HG02623 (cell line): Measurements from ENCODE around the gene MAP2K2.
A peak's percentile ranks its signal among the peaks of the same experiment; 100 is the strongest.

ENCODE experiments used
- ATAC-seq: cut with Tn5 transposase; IDR thresholded peaks from one replicate; pipeline ENCODE4 v1.9.1; 2021; ENCODE audit warnings: moderate library complexity; ENCODE audit not compliant: unreplicated experiment

The MAP2K2 gene

GRCh38 chr19:4082172-4082571 is 41.8 kb downstream of the MAP2K2 start:
- ATAC-seq, result no peak

GRCh38 chr19:4081441-4082129 is 42.3 kb downstream of the MAP2K2 start:
- ATAC-seq, result no peak

- no peak for ATAC-seq
Measured at GRCh38 chr19:4080473-4080872, 43.4 kb downstream of the MAP2K2 start.

GRCh38 chr19:4077800-4078684 is 45.9 kb downstream of the MAP2K2 start:
- ATAC-seq, result no peak

GRCh38 chr19:4077007-4077374 is 46.9 kb downstream of the MAP2K2 start:
- ATAC-seq, result no peak

- no peak for ATAC-seq
Measured at GRCh38 chr19:4075373-4075772, 48.5 kb downstream of the MAP2K2 start.

GRCh38 chr19:4071610-4072009 is 52.3 kb downstream of the MAP2K2 start:
- no peak for ATAC-seq

GRCh38 chr19:4069331-4069959 is 54.5 kb downstream of the MAP2K2 start:
- no peak for ATAC-seq

GRCh38 chr19:4068047-4068966 is 55.6 kb downstream of the MAP2K2 start:
- ATAC-seq, result no peak

- ATAC-seq, result no peak
Measured at GRCh38 chr19:4067396-4068046, 56.4 kb downstream of the MAP2K2 start.

- no peak for ATAC-seq
Measured at GRCh38 chr19:4066682-4067395, 57.1 kb downstream of the MAP2K2 start, which contains the start of gene ZBTB7A. Gene ZBTB7A (minus strand): TSS chr19:4066899. CDS start chr19:4055232, 11,667 bp downstream.

GRCh38 chr19:4066176-4066606 is 57.7 kb downstream of the MAP2K2 start:
- no peak for ATAC-seq

GRCh38 chr19:4065430-4066175 is 58.3 kb downstream of the MAP2K2 start:
- peak; percentile 71 for ATAC-seq

GRCh38 chr19:4064496-4065260 is 59.2 kb downstream of the MAP2K2 start:
- ATAC-seq, result peak; percentile 1

- no peak for ATAC-seq
Measured at GRCh38 chr19:4064149-4064495, 59.8 kb downstream of the MAP2K2 start.

GRCh38 chr19:4063369-4064148 is 60.4 kb downstream of the MAP2K2 start:
- ATAC-seq, result no peak
